Stomach (tissue), 4 donors: Measurements from ENCODE around the gene CPVL.

Experiments
- CTCF ChIP-seq, 7 experiments: fragments of 450-650 bp in 4 of 7; fragments of 200-600 bp in 3 of 7; sonication (generic) in 3 of 7; IDR thresholded peaks; one replicate each; pipeline ENCODE4 v1.5.1; 2016 to 2019; ENCODE audit warnings: antibody characterized with exemption in 7 of 7, control low read depth in 2 of 7, mild to moderate bottlenecking in 1 of 7
- EP300 ChIP-seq: sonication (generic); formaldehyde crosslinking; IDR thresholded peaks from one replicate; pipeline ENCODE4 v1.6.1; 2017; ENCODE audit warnings: antibody characterized with exemption

- TF ChIP-seq CTCF (IDR thresholded peaks at IDR 0.05) (peak in 5 of 7 experiments; percentile 31 to 53 (median 40)), EP300 (no peak)
These were observed 189.7 kb downstream of the CPVL start for GRCh38 chr7:28956608-28957063.
